Sigmoid colon (tissue), 7 donors: ENCODE results near the gene DDX3X. TPM values are rescaled to one million over a fixed set of nuclear protein-coding genes. Genes with fewer than 3 reads are reported as not detected.
"Not testable (repeated sequence)": the region's sequence is repeated elsewhere in the genome, so short reads cannot be mapped to it uniquely, and the experiment has no call there.

Source experiments
- DNase-seq: peaks from one replicate; pipeline ENCODE4 v3.0.0-alpha.2; 2019
- H3K27ac ChIP-seq, 4 donors: fragments of 200-600 bp; sonication (generic); one replicate each; pipeline ENCODE4 v1.5.1; 2016 to 2019; ENCODE audit warnings: mild to moderate bottlenecking in 1 of 4
- H3K27me3 ChIP-seq, 3 donors: fragments of 200-600 bp; sonication (generic); one replicate each; pipeline ENCODE4 v1.5.1; 2019; ENCODE audit warnings: mild to moderate bottlenecking in 1 of 3
- H3K36me3 ChIP-seq, 4 donors: fragments of 200-600 bp; sonication (generic); one replicate each; pipeline ENCODE4 v1.5.1; 2016 to 2019
- H3K4me1 ChIP-seq, 4 donors: fragments of 200-600 bp; sonication (generic); one replicate each; pipeline ENCODE4 v1.5.1; 2017 to 2019
- H3K4me3 ChIP-seq, 4 donors: fragments of 200-600 bp; sonication (generic); one replicate each; pipeline ENCODE4 v1.5.1; 2017 to 2019; ENCODE audit warnings: mild to moderate bottlenecking in 2 of 4, moderate library complexity in 1 of 4
- H3K9me3 ChIP-seq, 4 donors: fragments of 200-600 bp in 3 of 4; sonication (generic) in 3 of 4; one replicate each; pipeline versions ENCODE4 v1.5.1 to v1.6.1; 2013 to 2019
- EP300 ChIP-seq, 4 donors: sonication (generic); formaldehyde crosslinking; IDR thresholded peaks; one replicate each; pipeline ENCODE4 v1.6.1; 2017; ENCODE audit warnings: antibody characterized with exemption in 4 of 4
- POLR2A ChIP-seq, 2 donors: fragments of 450-650 bp; IDR thresholded peaks; one replicate each; pipeline ENCODE4 v1.6.1; 2016; ENCODE audit warnings: antibody characterized with exemption in 2 of 2, mild to moderate bottlenecking in 2 of 2, moderate library complexity in 2 of 2
- POLR2AphosphoS5 ChIP-seq, 4 donors: sonication (generic); formaldehyde crosslinking; IDR thresholded peaks; one replicate each; pipeline ENCODE4 v1.6.1; 2017; ENCODE audit warnings: antibody characterized with exemption in 4 of 4
- WGBS, 2 donors: extraction: QIAGEN DNeasy Blood & Tissue Kit; methylation state at CpG; one replicate each; pipeline ENCODE4 v1.1.7; 2013; 5-methylcytosine and 5-hydroxymethylcytosine counted together
- intact Hi-C: fragments of 100-400 bp; cut with DNase I; formaldehyde crosslinking; loops from one replicate; pipeline ENCODE4 v1.15.1; 2023
- polyA plus RNA-seq, 3 donors: library from polyadenylated mRNA; stranded (reverse); fragments of 200-250 nt; gene quantifications; one replicate each; pipeline ENCODE4 v1.2.3, GENCODE V29; 2013
- total RNA-seq, 4 donors: library from RNA; depleted of rRNA; stranded (reverse); fragments of >200 nt; gene quantifications; one replicate each; pipeline ENCODE4 v1.1.0, GENCODE V29; 2016
- TF ChIP-seq, protein P1 (sequence below), 4 experiments: fragments of 450-650 bp in 3 of 4; fragments of 200-600 bp in 1 of 4; IDR thresholded peaks; one replicate each; pipeline ENCODE4 v1.5.1; 2016 to 2019; ENCODE audit warnings: antibody characterized with exemption in 4 of 4, mild to moderate bottlenecking in 3 of 4, moderate library complexity in 2 of 4
- donor health status: healthy with polysubstance abuse.
- donor health status: Bipolar disorder and iron deficiency.
- donor health status: healthy.

DDX3X gene
- total and polyA plus RNA-seq, 7 donors: 86.0 to 218 (median 146) TPM

DNA sequence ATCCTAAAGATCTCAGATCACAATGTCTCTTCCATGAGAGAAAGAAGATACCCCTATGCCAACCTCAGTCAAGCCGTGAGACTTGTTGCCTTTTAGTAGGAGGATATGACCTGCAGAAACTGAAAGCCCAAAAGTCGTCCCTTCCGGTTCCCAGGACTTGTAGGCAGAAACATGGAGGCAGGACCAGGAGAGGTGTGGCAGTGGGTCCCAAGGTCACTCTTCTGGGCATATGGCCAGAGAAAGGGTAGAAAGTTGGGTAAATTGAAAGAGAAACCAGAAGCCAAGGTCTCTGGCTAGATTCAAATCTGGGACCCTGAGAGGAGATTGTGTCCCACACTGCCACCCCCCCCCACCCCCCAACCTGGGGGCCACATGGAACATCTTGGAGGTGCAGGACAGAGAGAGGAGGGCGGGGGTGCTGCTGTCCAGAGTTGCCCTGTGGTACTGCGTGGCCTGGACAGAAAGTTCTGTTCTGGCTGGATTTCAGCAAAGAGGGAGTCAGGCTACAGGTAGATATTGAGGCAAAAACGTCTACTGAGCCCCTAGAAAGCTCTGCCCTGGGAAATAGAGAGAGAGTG lies 55.4 kb downstream of the DDX3X start:
- Histone ChIP-seq H3K9me3 (no peaks in the 10 kb centered on the region), H3K4me1 (no peaks in the 10 kb centered on the region), H3K27me3 (no peaks in the 10 kb centered on the region), H3K4me3 (no peak overlapping the region), H3K36me3 (no peaks in the 10 kb centered on the region), H3K27ac (no peak overlapping the region)
- intact Hi-C loops: no loop called here
- 29 to 73% methylated on average over 6 of the region's 6 CpGs for WGBS, 2 donors
- DNase-seq: no peak
- TF ChIP-seq, protein P1, sequence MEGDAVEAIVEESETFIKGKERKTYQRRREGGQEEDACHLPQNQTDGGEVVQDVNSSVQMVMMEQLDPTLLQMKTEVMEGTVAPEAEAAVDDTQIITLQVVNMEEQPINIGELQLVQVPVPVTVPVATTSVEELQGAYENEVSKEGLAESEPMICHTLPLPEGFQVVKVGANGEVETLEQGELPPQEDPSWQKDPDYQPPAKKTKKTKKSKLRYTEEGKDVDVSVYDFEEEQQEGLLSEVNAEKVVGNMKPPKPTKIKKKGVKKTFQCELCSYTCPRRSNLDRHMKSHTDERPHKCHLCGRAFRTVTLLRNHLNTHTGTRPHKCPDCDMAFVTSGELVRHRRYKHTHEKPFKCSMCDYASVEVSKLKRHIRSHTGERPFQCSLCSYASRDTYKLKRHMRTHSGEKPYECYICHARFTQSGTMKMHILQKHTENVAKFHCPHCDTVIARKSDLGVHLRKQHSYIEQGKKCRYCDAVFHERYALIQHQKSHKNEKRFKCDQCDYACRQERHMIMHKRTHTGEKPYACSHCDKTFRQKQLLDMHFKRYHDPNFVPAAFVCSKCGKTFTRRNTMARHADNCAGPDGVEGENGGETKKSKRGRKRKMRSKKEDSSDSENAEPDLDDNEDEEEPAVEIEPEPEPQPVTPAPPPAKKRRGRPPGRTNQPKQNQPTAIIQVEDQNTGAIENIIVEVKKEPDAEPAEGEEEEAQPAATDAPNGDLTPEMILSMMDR (IDR thresholded peaks at IDR 0.05): no peak
- TF ChIP-seq POLR2A (IDR thresholded peaks at IDR 0.05): no peak
- no peak for TF ChIP-seq POLR2AphosphoS5 (IDR thresholded peaks at IDR 0.05)
- TF ChIP-seq EP300 (IDR thresholded peaks at IDR 0.05): no peak

DNA sequence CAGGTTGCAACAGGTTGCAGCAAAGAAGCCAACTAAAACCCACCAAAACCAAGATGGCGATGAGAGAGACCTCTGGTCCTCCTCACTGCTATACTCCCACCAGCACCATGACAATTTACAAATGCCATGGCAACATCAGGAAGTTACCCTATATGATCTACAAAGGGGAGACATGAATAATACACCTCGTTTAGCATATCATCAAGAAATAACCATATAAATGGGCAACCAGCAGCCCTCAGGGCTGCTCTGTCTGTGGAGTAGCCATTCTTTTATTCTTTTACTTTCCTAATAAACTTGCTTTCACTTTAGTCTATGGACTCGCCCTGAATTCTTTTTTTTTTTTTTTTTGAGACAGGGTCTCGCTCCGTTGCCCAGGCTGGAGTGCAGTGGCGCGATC lies 56.6 kb downstream of the DDX3X start:
- 84 to 86% methylated on average over 7 of the region's 7 CpGs for WGBS, 2 donors
- H3K27me3 ChIP-seq, H3K4me1 ChIP-seq, H3K9me3 ChIP-seq, H3K36me3 ChIP-seq, H3K4me3 ChIP-seq, intact Hi-C loops, H3K27ac ChIP-seq, DNase-seq: not testable (repeated sequence)

DNA sequence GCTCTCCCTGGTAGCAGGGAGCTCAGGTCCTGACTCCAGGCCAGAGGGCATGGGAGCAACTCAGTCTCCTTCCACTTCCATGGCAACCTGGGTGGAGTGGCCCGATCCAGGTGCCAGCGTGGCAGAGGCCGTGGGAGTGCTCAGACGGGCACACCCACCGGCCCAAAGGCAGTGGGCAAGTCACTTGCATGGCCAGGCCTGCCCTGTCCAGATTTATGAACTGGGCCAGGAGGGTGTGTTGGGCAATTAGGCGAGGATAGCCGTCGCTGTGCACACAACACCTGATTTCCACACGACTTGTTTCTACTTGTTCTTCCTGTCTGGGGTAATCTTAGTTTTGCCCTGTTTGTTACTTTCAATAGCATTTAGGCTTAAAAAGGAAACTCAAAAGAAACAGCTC lies 57.6 kb downstream of the DDX3X start:
- Histone ChIP-seq H3K27me3 (no peaks in the 10 kb centered on the region), H3K4me3 (no peak overlapping the region), H3K4me1 (no peaks in the 10 kb centered on the region), H3K9me3 (no peaks in the 10 kb centered on the region), H3K36me3 (no peaks in the 10 kb centered on the region), H3K27ac (no peak overlapping the region)
- DNase-seq: no peak
- intact Hi-C loops: no loop called here
- 17 to 70% methylated on average over 9 of the region's 9 CpGs for WGBS, 2 donors
- TF ChIP-seq, protein P1 (IDR thresholded peaks at IDR 0.05): no peak
- no peak for TF ChIP-seq EP300 (IDR thresholded peaks at IDR 0.05)
- TF ChIP-seq POLR2A (IDR thresholded peaks at IDR 0.05): no peak
- TF ChIP-seq POLR2AphosphoS5 (IDR thresholded peaks at IDR 0.05): no peak

DNA sequence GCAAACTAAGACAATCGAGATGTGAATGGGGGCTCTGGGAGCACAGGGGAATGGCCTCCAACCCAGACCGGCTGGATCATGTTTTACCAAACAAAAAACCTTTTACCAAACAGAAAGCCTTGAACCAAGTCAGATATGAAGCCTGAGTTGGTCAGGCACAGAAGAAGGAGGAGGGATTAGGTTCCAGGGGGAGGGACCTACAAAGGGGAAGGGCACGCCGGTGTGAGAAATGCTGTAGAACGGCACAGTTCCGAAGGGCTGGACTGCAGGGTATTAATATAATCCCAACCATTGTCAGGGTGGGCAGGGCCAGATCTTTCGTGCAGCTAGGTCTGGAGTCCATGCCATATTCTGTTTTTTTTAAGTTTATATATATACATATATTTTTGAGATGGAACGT lies 60.3 kb downstream of the DDX3X start:
- WGBS, 2 donors: 85 to 96% methylated on average over 8 of the region's 8 CpGs
- no peak for TF ChIP-seq POLR2A (IDR thresholded peaks at IDR 0.05)
- TF ChIP-seq POLR2AphosphoS5 (IDR thresholded peaks at IDR 0.05): no peak
- TF ChIP-seq, protein P1 (IDR thresholded peaks at IDR 0.05): no peak
- no peak for TF ChIP-seq EP300 (IDR thresholded peaks at IDR 0.05)

DNA sequence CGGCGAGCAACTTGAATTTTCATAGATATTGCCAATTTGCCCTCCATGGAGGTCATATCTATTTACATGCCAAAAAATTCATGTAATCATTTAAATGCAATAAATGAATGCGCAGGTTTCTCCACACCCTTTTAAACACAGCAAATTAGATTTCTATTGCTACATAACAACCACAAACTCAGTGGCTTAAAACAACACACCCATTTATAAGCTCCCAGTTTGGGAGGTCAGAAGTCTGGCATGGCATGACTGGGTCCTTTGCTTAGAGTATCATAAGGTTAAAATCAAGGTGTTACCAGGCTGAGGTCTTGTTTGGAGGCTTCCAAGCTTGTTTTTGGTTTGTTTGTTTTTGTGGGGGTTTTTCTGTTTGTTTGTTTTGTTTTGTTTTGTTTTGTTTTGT lies 63.3 kb downstream of the DDX3X start:
- WGBS, 2 donors: 74 to 88% methylated on average over 3 of the region's 3 CpGs
- H3K27me3 ChIP-seq: no peaks in the 10 kb centered on the region
- H3K9me3 ChIP-seq: no peaks in the 10 kb centered on the region
- no peak overlapping the region for H3K4me3 ChIP-seq
- H3K27ac ChIP-seq: no peak overlapping the region
- intact Hi-C loops: no loop called here
- H3K4me1 ChIP-seq: no peaks in the 10 kb centered on the region
- DNase-seq: no peak
- TF ChIP-seq EP300 (IDR thresholded peaks at IDR 0.05): no peak
- no peak for TF ChIP-seq POLR2A (IDR thresholded peaks at IDR 0.05)
- TF ChIP-seq, protein P1 (IDR thresholded peaks at IDR 0.05): no peak
- no peak for TF ChIP-seq POLR2AphosphoS5 (IDR thresholded peaks at IDR 0.05)
- H3K36me3 ChIP-seq: no peaks in the 10 kb centered on the region

More for the DNA sequence above, 60.3 kb downstream of the DDX3X start:
- Histone ChIP-seq H3K27ac (no peak overlapping the region), H3K36me3 (no peaks in the 10 kb centered on the region), H3K4me3 (no peak overlapping the region), H3K9me3 (no peaks in the 10 kb centered on the region), H3K27me3 (no peaks in the 10 kb centered on the region), H3K4me1 (no peaks in the 10 kb centered on the region)
- intact Hi-C loops: no loop called here
- peak; percentile 18 for DNase-seq
